H9 (cell line): ENCODE results near the gene ADAM30. TPM values are rescaled to one million over a fixed set of nuclear protein-coding genes. Genes with fewer than 3 reads are reported as not detected.

ENCODE experiments used
- DNase-seq: peaks from one replicate; pipeline ENCODE4 v3.0.0-alpha.2; 2017
- H2AFZ ChIP-seq: one replicate; pipeline ENCODE4 v1.6.1; 2013; ENCODE audit warnings: mild to moderate bottlenecking, low read length, control low read depth, moderate library complexity
- H2AK5ac ChIP-seq: 2 replicates; pipeline ENCODE4 v1.6.1; 2013; ENCODE audit warnings: low read length, control low read depth, mixed read lengths; ENCODE audit not compliant: insufficient read length
- H2BK120ac ChIP-seq: one replicate; pipeline ENCODE4 v1.6.1; 2013; ENCODE audit warnings: low read depth, mild to moderate bottlenecking, low read length, control low read depth, inconsistent platforms; ENCODE audit not compliant: poor library complexity, severe bottlenecking
- H2BK12ac ChIP-seq: 2 replicates; pipeline ENCODE4 v1.6.1; 2013; ENCODE audit warnings: low read length, control low read depth, mixed read lengths, low read depth; ENCODE audit not compliant: insufficient read length
- H2BK15ac ChIP-seq: 2 replicates; pipeline ENCODE4 v1.6.1; 2013; ENCODE audit warnings: low read depth, low read length, control low read depth
- H2BK20ac ChIP-seq: one replicate; pipeline ENCODE4 v1.6.1; 2013; ENCODE audit warnings: low read depth, mild to moderate bottlenecking, low read length, control low read depth, inconsistent platforms; ENCODE audit not compliant: poor library complexity, severe bottlenecking
- H2BK5ac ChIP-seq: 2 replicates; pipeline ENCODE4 v1.6.1; 2013; ENCODE audit warnings: low read length, control low read depth, mixed read lengths; ENCODE audit not compliant: insufficient read length
- H3K14ac ChIP-seq: 2 replicates; pipeline ENCODE4 v1.6.1; 2013; ENCODE audit warnings: low read length, control low read depth; ENCODE audit not compliant: insufficient read depth
- H3K18ac ChIP-seq: 2 replicates; pipeline ENCODE4 v1.6.1; 2013; ENCODE audit warnings: low read depth, mild to moderate bottlenecking, mixed read lengths, low read length, control low read depth; ENCODE audit not compliant: insufficient read length
- H3K23ac ChIP-seq: 2 replicates; pipeline ENCODE4 v1.6.1; 2013; ENCODE audit warnings: low read length, control low read depth, mixed read lengths, low read depth; ENCODE audit not compliant: insufficient read length
- H3K23me2 ChIP-seq: 2 replicates; pipeline ENCODE4 v1.6.1; 2013; ENCODE audit warnings: low read depth, mild to moderate bottlenecking, mixed read lengths, low read length, control low read depth; ENCODE audit not compliant: insufficient read length, poor library complexity, severe bottlenecking
- H3K27ac ChIP-seq: 2 replicates; pipeline ENCODE4 v1.5.1; 2013; ENCODE audit warnings: low read length, control low read depth, mixed read lengths, low read depth; ENCODE audit not compliant: insufficient read length
- H3K27me3 ChIP-seq: 2 replicates; pipeline ENCODE4 v1.6.1; 2013; ENCODE audit warnings: low read length, control low read depth, inconsistent platforms; ENCODE audit not compliant: insufficient read depth
- H3K4ac ChIP-seq: 2 replicates; pipeline ENCODE4 v1.6.1; 2013; ENCODE audit warnings: low read depth, mild to moderate bottlenecking, control low read depth, inconsistent platforms, low read length, moderate library complexity
- H3K4me1 ChIP-seq: 2 replicates; pipeline ENCODE4 v1.6.1; 2013; ENCODE audit warnings: low read length, control low read depth, inconsistent platforms; ENCODE audit not compliant: insufficient read depth
- H3K4me2 ChIP-seq: 2 replicates; pipeline ENCODE4 v1.6.1; 2013; ENCODE audit warnings: low read length, control low read depth, mixed read lengths; ENCODE audit not compliant: insufficient read length, insufficient read depth
- H3K56ac ChIP-seq: 2 replicates; pipeline ENCODE4 v1.6.1; 2013; ENCODE audit warnings: low read depth, mild to moderate bottlenecking, mixed read lengths, low read length, control low read depth; ENCODE audit not compliant: insufficient read length
- H3K79me1 ChIP-seq: 2 replicates; pipeline ENCODE4 v1.6.1; 2013; ENCODE audit warnings: low read depth, mild to moderate bottlenecking, moderate library complexity, low read length, control low read depth, inconsistent platforms; ENCODE audit not compliant: insufficient read depth, poor library complexity, severe bottlenecking
- H3K79me2 ChIP-seq: 2 replicates; pipeline ENCODE4 v1.6.1; 2013; ENCODE audit warnings: low read length, control low read depth, inconsistent platforms; ENCODE audit not compliant: insufficient read depth
- H3K9ac ChIP-seq: 2 replicates; pipeline ENCODE4 v1.6.1; 2013; ENCODE audit warnings: low read length, control low read depth, mixed read lengths; ENCODE audit not compliant: insufficient read length; ENCODE audit errors: extremely low read depth
- H3K9me3 ChIP-seq: one replicate; pipeline ENCODE4 v1.6.1; 2013; ENCODE audit warnings: low read depth, low read length, inconsistent platforms; ENCODE audit not compliant: control insufficient read depth
- H3T11ph ChIP-seq: one replicate; pipeline ENCODE4 v1.6.1; 2013; ENCODE audit warnings: mild to moderate bottlenecking, low read length, control low read depth, inconsistent platforms
- H4K20me1 ChIP-seq: one replicate; pipeline ENCODE4 v1.6.1; 2013; ENCODE audit not compliant: control insufficient read depth, insufficient read length, insufficient read depth
- H4K5ac ChIP-seq: 2 replicates; pipeline ENCODE4 v1.6.1; 2013; ENCODE audit warnings: low read depth, mild to moderate bottlenecking, mixed read lengths, low read length, control low read depth; ENCODE audit not compliant: insufficient read length
- H4K8ac ChIP-seq: replicated peaks from 2 replicates; pipeline ENCODE4 v1.6.1; 2013; ENCODE audit warnings: low read length, control low read depth, mixed read lengths, low read depth; ENCODE audit not compliant: insufficient read length
- H4K91ac ChIP-seq: 2 replicates; pipeline ENCODE4 v1.6.1; 2013; ENCODE audit warnings: low read depth, mild to moderate bottlenecking, moderate library complexity, mixed read lengths, low read length, control low read depth; ENCODE audit not compliant: insufficient read length
- H3K27ac Mint-ChIP-seq, 3 experiments: 2 replicates in 2 of 3; 3 replicates in 1 of 3; pipeline ENCODE4 v1.8.0; 2020 to 2021; ENCODE audit warnings: mixed read lengths in 3 of 3, mild to moderate bottlenecking in 1 of 3, moderate library complexity in 1 of 3
- H3K27me3 Mint-ChIP-seq: 2 replicates; pipeline ENCODE4 v1.8.0; 2021; ENCODE audit warnings: low read depth, mild to moderate bottlenecking, moderate library complexity, mixed read lengths
- H3K36me3 Mint-ChIP-seq, 3 experiments: 2 replicates in 2 of 3; 3 replicates in 1 of 3; pipeline ENCODE4 v1.8.0; 2020 to 2021; ENCODE audit warnings: low read depth in 3 of 3, mixed read lengths in 3 of 3; ENCODE audit not compliant: insufficient read depth in 1 of 3
- H3K4me1 Mint-ChIP-seq, 2 experiments: 2 replicates each; pipeline ENCODE4 v1.8.0; 2020; ENCODE audit warnings: mixed read lengths in 2 of 2
- H3K4me3 Mint-ChIP-seq, 2 experiments: 2 replicates in 1 of 2; 3 replicates in 1 of 2; pipeline ENCODE4 v1.8.0; 2020 to 2021; ENCODE audit warnings: mild to moderate bottlenecking in 2 of 2, mixed read lengths in 2 of 2, moderate library complexity in 1 of 2
- H3K9me3 Mint-ChIP-seq, 2 experiments: 2 replicates in 1 of 2; 3 replicates in 1 of 2; pipeline ENCODE4 v1.8.0; 2020; ENCODE audit warnings: mild to moderate bottlenecking in 2 of 2, mixed read lengths in 2 of 2, moderate library complexity in 1 of 2
- CTCF ChIP-seq: fragments of 200-600 bp; sonication (generic); conservative IDR thresholded peaks from 3 replicates; pipeline ENCODE4 v1.8.0; 2021; ENCODE audit warnings: antibody characterized with exemption, mild to moderate bottlenecking
- WGBS: extraction: QIAGEN DNeasy Blood & Tissue Kit; methylation state at CpG from one replicate; pipeline ENCODE4 v1.1.7; 2013; ENCODE audit warnings: missing lambda C conversion rate, low lambda C conversion rate, mixed read lengths; ENCODE audit not compliant: insufficient read length; ENCODE audit errors: extremely low coverage; 5-methylcytosine and 5-hydroxymethylcytosine counted together
- total RNA-seq: library from RNA; stranded (reverse); gene quantifications from 2 replicates; pipeline ENCODE4 v1.2.1, GENCODE V29; 2021

The ADAM30 gene
- total RNA-seq, 1 experiment from 2014 or later = not detected

GRCh38 chr1:119898981-119899720 is 2.8 kb upstream of the ADAM30 start:
- Histone ChIP-seq H2BK120ac (no peak overlapping the region), H2AFZ (no peak overlapping the region), H3T11ph (no peak overlapping the region), H3K9ac (no peak overlapping the region), H3K4me2 (no peak overlapping the region), H3K14ac (no peak overlapping the region), H2BK5ac (no peak overlapping the region), H2AK5ac (no peak overlapping the region), H3K79me2 (no peaks in the 10 kb centered on the region), H4K20me1 (no peaks in the 10 kb centered on the region), H3K23ac (no peak overlapping the region), H4K91ac (no peak overlapping the region), H3K4ac (no peak overlapping the region), H3K27me3 (no peaks in the 10 kb centered on the region; the same call in 1 of the 2 replicates), H2BK20ac (no peak overlapping the region), H2BK12ac (no peak overlapping the region), H3K18ac (no peak overlapping the region), H3K79me1 (no peaks in the 10 kb centered on the region), H3K9me3 (no peaks in the 10 kb centered on the region), H3K27ac (no peak overlapping the region), H4K8ac (no peak overlapping the region), H3K23me2 (no peaks in the 10 kb centered on the region), H3K56ac (no peak overlapping the region), H2BK15ac (no peak overlapping the region), H3K4me1 (no peaks in the 10 kb centered on the region), H4K5ac (no peak overlapping the region)
- no peaks in the 10 kb centered on the region for H3K9me3 Mint-ChIP-seq
- H3K4me1 Mint-ChIP-seq = no peaks in the 10 kb centered on the region
- no peaks in the 10 kb centered on the region for H3K36me3 Mint-ChIP-seq
- no peak overlapping the region for H3K27ac Mint-ChIP-seq
- TF ChIP-seq CTCF = no peak
- H3K4me3 Mint-ChIP-seq = no peak overlapping the region
- peaks cover 9% of the 10 kb centered on the region for H3K27me3 Mint-ChIP-seq
- DNase-seq = no peak
- no CpG with 5 or more reads among the region's 3 CpGs for WGBS
